OCI-LY7 (cell line): ENCODE results near the gene GPR35. TPM values are rescaled to one million over a fixed set of nuclear protein-coding genes. Genes with fewer than 3 reads are reported as not detected.

ENCODE experiments used
- BruUV-seq: library from RNA; stranded (reverse); fragments of 400-500 nt; replicated peaks from 2 replicates; lab custom pipeline; 2021; lab: Mats Ljungman, UMichigan
- CTCF ChIA-PET: fragments of 300-600 bp; sonication (Branson Sonifier 250); formaldehyde crosslinking; loops from one replicate; lab custom pipeline; 2022; ENCODE audit warnings: antibody characterized with exemption; ENCODE audit not compliant: unreplicated experiment; lab: Charles Lee
- POLR2A ChIA-PET: fragments of 300-600 bp; sonication (Branson Sonifier 250); formaldehyde crosslinking; loops from one replicate; lab custom pipeline; 2022; ENCODE audit warnings: antibody characterized with exemption; lab: Charles Lee
- DNase-seq: peaks from one replicate; pipeline ENCODE4 v3.0.0-alpha.2; 2015; ENCODE audit warnings: low spot score
- H2AFZ ChIP-seq: fragments of 200-600 bp; sonication (generic), shearing (Covaris generic); 2 replicates; pipeline ENCODE4 v1.6.1; 2014; ENCODE audit warnings: mild to moderate bottlenecking, antibody characterized with exemption, low read length, moderate library complexity
- H3K27ac ChIP-seq: fragments of 200-600 bp; sonication (generic); 2 replicates; pipeline ENCODE4 v1.5.1; 2014; ENCODE audit warnings: mixed run types, low read depth, mild to moderate bottlenecking, moderate library complexity, low read length, inconsistent platforms; ENCODE audit not compliant: poor library complexity, severe bottlenecking
- H3K36me3 ChIP-seq: fragments of 200-600 bp; sonication (generic); 2 replicates; pipeline ENCODE4 v1.6.1; 2014; ENCODE audit warnings: mild to moderate bottlenecking, antibody characterized with exemption, low read length, moderate library complexity, mixed read lengths; ENCODE audit not compliant: insufficient read depth
- H3K4me1 ChIP-seq: fragments of 200-600 bp; sonication (generic); 2 replicates; pipeline ENCODE4 v1.5.1; 2014; ENCODE audit warnings: mild to moderate bottlenecking, low read length; ENCODE audit not compliant: insufficient read depth, poor library complexity, severe bottlenecking
- H3K4me2 ChIP-seq: fragments of 200-600 bp; sonication (generic); 2 replicates; pipeline ENCODE4 v1.6.1; 2014; ENCODE audit warnings: mild to moderate bottlenecking, low read length
- H3K4me3 ChIP-seq: fragments of 200-600 bp; sonication (generic); 2 replicates; pipeline ENCODE4 v1.5.1; 2014; ENCODE audit warnings: mild to moderate bottlenecking, low read depth, low read length; ENCODE audit not compliant: poor library complexity, severe bottlenecking
- H3K79me2 ChIP-seq: fragments of 200-600 bp; sonication (generic); 2 replicates; pipeline ENCODE4 v1.6.1; 2016; ENCODE audit warnings: low read depth, mild to moderate bottlenecking, low read length, moderate library complexity, mixed read lengths; ENCODE audit not compliant: insufficient read depth
- H3K9me2 ChIP-seq: fragments of 200-600 bp; sonication (generic); 2 replicates; pipeline ENCODE4 v1.6.1; 2016; ENCODE audit warnings: mild to moderate bottlenecking, low read length, mixed read lengths; ENCODE audit not compliant: insufficient read depth
- H3K9me3 ChIP-seq: fragments of 200-600 bp; sonication (generic); 2 replicates; pipeline ENCODE4 v1.6.1; 2014; ENCODE audit warnings: mild to moderate bottlenecking, mixed run types, low read length, mixed read lengths
- H4K20me1 ChIP-seq: fragments of 200-600 bp; sonication (generic); 2 replicates; pipeline ENCODE4 v1.6.1; 2014; ENCODE audit warnings: mild to moderate bottlenecking, antibody characterized with exemption, low read length, moderate library complexity, mixed read lengths; ENCODE audit not compliant: insufficient read depth
- EZH2phosphoT487 ChIP-seq: fragments of 200-600 bp; sonication (generic); IDR thresholded peaks from 2 replicates; pipeline ENCODE4 v1.6.1; 2018; ENCODE audit warnings: low read depth, borderline replicate concordance, mild to moderate bottlenecking, mixed run types, antibody characterized with exemption, low read length, moderate library complexity, mixed read lengths
- intact Hi-C: fragments of 100-400 bp; cut with micrococcal nuclease; formaldehyde crosslinking; loops from one replicate; pipeline ENCODE4 v1.10.0; 2022; ENCODE audit not compliant: unreplicated experiment
- total RNA-seq, 2 experiments: library from RNA; depleted of rRNA in 1 of 2; stranded (reverse); fragments of >200 nt in 1 of 2; shearing (Covaris generic) in 1 of 2; gene quantifications; 2 replicates each; pipeline ENCODE4 v1.2.3, GENCODE V29; 2014 to 2022
- TF ChIP-seq, protein P1 (sequence below): fragments of 200-600 bp; sonication (generic); conservative IDR thresholded peaks from 2 replicates; pipeline ENCODE4 v1.5.1; 2014; ENCODE audit warnings: mild to moderate bottlenecking, antibody characterized with exemption, low read length, moderate library complexity, mixed read lengths

Gene GPR35
- total RNA-seq, 2 experiments from 2014 or later = 0.88 to 2.4 TPM

DNA sequence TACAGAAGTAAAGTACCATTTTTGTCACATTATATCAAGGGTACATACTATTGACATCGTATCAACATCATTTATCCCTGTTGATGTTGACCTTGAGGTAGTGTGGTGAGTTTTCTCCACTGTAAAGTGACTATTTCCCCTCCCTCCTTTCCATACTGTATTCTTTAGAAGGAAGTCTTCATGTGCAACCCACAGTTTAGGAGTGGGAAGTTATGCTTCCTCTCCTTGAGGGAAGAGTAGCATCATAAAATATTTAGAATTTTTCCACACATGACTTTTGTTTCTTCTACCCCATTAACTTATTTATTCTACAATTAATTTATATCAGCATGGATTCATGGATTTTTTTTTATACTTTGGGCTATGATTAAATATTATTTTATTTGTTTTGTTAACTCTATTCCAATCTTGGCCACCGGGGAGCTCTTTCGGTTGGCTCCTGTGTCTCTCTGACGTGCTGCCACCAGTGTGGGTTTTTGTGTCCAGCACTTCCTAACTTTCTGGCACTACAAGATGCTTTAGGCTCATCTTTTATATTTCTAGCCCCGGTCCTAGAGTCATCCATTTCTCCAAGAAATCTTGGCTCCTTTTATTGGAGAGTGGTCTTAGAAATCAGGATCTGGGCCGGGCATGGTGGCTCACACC, 38.4 kb downstream of the GPR35 start:
- TF ChIP-seq, protein P1, sequence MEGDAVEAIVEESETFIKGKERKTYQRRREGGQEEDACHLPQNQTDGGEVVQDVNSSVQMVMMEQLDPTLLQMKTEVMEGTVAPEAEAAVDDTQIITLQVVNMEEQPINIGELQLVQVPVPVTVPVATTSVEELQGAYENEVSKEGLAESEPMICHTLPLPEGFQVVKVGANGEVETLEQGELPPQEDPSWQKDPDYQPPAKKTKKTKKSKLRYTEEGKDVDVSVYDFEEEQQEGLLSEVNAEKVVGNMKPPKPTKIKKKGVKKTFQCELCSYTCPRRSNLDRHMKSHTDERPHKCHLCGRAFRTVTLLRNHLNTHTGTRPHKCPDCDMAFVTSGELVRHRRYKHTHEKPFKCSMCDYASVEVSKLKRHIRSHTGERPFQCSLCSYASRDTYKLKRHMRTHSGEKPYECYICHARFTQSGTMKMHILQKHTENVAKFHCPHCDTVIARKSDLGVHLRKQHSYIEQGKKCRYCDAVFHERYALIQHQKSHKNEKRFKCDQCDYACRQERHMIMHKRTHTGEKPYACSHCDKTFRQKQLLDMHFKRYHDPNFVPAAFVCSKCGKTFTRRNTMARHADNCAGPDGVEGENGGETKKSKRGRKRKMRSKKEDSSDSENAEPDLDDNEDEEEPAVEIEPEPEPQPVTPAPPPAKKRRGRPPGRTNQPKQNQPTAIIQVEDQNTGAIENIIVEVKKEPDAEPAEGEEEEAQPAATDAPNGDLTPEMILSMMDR = peak; percentile 40; the same call in 1 of the 2 replicates
- TF ChIP-seq EZH2phosphoT487 = no peak
- H3K9me3 ChIP-seq = no peaks in the 10 kb centered on the region
- ChIA-PET POLR2A (no interaction called here), CTCF (no interaction called here)
- no TSS peak for BruUV-seq
- H3K4me1 ChIP-seq = no peaks in the 10 kb centered on the region
- no peaks in the 10 kb centered on the region for H3K36me3 ChIP-seq
- DNase-seq = no peak
- no peak overlapping the region for H2AFZ ChIP-seq
- H3K27ac ChIP-seq = no peak overlapping the region
- intact Hi-C loops = no loop called here
- H3K79me2 ChIP-seq = no peaks in the 10 kb centered on the region
- no peaks in the 10 kb centered on the region for H3K9me2 ChIP-seq
- H3K4me2 ChIP-seq = no peak overlapping the region
- H3K4me3 ChIP-seq = no peak overlapping the region
- H4K20me1 ChIP-seq = no peaks in the 10 kb centered on the region

DNA sequence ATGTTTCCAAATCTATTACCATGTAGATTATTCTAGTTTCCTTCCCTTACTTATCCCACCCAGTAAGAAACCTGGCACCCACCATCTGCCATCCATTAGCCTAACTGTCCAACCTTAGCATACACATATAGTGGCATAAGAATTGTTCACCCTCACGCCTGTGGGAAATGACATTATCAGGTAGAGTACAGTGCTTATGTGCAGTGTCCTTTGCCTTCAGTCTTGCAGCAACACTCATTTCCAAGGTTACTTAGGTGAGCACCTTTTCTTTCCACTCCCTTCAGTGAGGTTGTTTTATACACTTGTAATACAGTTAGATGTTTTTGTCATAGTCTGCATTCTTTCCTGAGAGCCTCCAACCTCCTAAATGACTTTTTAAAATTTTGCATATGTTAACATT, 39.3 kb downstream of the GPR35 start:
- Histone ChIP-seq H3K4me3 (no peak overlapping the region), H2AFZ (no peak overlapping the region), H3K36me3 (no peaks in the 10 kb centered on the region), H3K27ac (no peak overlapping the region), H3K9me2 (no peaks in the 10 kb centered on the region), H3K4me2 (no peak overlapping the region), H3K4me1 (no peaks in the 10 kb centered on the region), H4K20me1 (no peaks in the 10 kb centered on the region), H3K79me2 (no peaks in the 10 kb centered on the region), H3K9me3 (no peaks in the 10 kb centered on the region)
- BruUV-seq = no TSS peak
- no peak for DNase-seq
- intact Hi-C loops = no loop called here
- ChIA-PET CTCF (no interaction called here), POLR2A (no interaction called here)
- TF ChIP-seq, protein P1 = no peak
- TF ChIP-seq EZH2phosphoT487 = no peak

DNA sequence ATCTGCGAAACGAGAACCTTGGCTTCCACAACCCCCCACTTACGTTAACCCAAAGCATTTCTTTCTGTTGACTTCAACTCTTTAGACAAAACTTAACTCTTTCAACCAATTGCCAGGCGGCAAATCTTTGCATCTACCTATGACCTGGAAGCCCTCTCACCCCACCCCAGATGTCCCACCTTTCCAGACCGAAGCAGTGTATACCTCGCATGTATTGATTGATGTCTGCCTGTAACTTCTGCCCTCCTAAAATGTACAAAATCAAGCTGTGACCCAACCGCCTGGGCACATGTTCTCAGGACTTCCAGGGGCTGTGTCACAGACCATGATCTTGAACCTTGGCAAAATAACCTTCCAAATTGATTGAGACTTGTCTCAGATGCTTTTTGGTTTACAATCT, 45.1 kb downstream of the GPR35 start:
- H2AFZ ChIP-seq = no peak overlapping the region
- intact Hi-C loops = no loop called here
- H3K79me2 ChIP-seq = no peaks in the 10 kb centered on the region
- H3K4me1 ChIP-seq = no peaks in the 10 kb centered on the region
- no peaks in the 10 kb centered on the region for H3K9me2 ChIP-seq
- BruUV-seq = no TSS peak
- no peak overlapping the region for H3K4me3 ChIP-seq
- H3K36me3 ChIP-seq = no peaks in the 10 kb centered on the region
- H4K20me1 ChIP-seq = no peaks in the 10 kb centered on the region
- no peak for DNase-seq
- no peak overlapping the region for H3K4me2 ChIP-seq
- H3K9me3 ChIP-seq = no peaks in the 10 kb centered on the region
- ChIA-PET POLR2A (no interaction called here), CTCF (no interaction called here)
- TF ChIP-seq, protein P1 = no peak
- no peak for TF ChIP-seq EZH2phosphoT487
- H3K27ac ChIP-seq = no peak overlapping the region
